ENCODE results near the gene FSD1L. TPM values are rescaled to one million over a fixed set of nuclear protein-coding genes. Genes with fewer than 3 reads are reported as not detected.

The FSD1L gene
- total RNA-seq, 2 experiments from 2014 or later: 0.38 to 0.56 TPM

DNA sequence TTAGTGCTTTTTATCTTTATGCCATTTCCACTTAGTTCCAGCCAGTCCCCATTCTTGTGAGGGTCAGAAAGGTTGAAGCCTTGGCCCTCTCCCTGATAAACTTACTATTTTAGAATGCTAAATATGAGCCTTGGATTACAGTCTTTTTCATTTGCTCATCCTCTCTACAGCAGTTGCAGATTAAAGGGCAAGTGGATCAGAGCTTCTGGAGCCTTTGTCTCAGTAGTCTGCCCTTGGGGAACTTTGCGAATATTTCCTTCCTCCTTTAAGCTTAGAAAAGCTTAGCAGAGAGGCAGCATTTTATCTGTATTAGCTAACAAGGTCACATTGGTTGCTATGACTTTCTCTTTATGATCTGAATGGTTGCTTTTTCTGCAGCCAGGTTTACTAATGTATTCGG, 11.5 kb downstream of the FSD1L start:
- DNase-seq (no peak), ATAC-seq (ENCODE audit: poor library complexity) (no peak)
- Mint-ChIP-seq H3K27me3 (no peaks in the 10 kb centered on the region), H3K4me1 (ENCODE audit: low read depth) (no peaks in the 10 kb centered on the region), H3K36me3 (ENCODE audit: low read depth) (no peaks in the 10 kb centered on the region), H3K27ac (no peak overlapping the region), H3K4me3 (no peak overlapping the region), H3K9me3 (no peaks in the 10 kb centered on the region)
- no peak overlapping the region for H3K27ac ChIP-seq (ENCODE audit: low read depth in 1 of 2, low read length in 2 of 2)
- no peaks in the 10 kb centered on the region for H3K27me3 ChIP-seq (ENCODE audit: control insufficient read depth in 1 of 2, insufficient read depth in 2 of 2, low read length in 2 of 2)
- TF ChIP-seq CTCF (IDR thresholded peaks at IDR 0.05): no peak
- no peaks in the 10 kb centered on the region for H3K4me1 ChIP-seq (ENCODE audit: insufficient read depth, low read length)
- no peaks in the 10 kb centered on the region for H3K36me3 ChIP-seq (ENCODE audit: insufficient read depth, low read length)
- peaks cover 0 to 10% of the 10 kb centered on the region in 2 experiments for H3K9me3 ChIP-seq (ENCODE audit: control insufficient read depth in 1 of 2, insufficient read depth in 1 of 2, low read length in 2 of 2)
- H3K4me3 ChIP-seq (ENCODE audit: low read length): no peak overlapping the region
- intact Hi-C loops (cut with DNase I, micrococcal nuclease): no loop called here
- ChIA-PET CTCF (no interaction called here), POLR2A (no interaction called here)

- no peaks in the 10 kb centered on the region for H3K9me3 Mint-ChIP-seq
- Histone ChIP-seq H3K4me1 (ENCODE audit: insufficient read depth, low read length) (no peaks in the 10 kb centered on the region), H3K27ac (ENCODE audit: low read depth in 1 of 2, low read length in 2 of 2) (no peak overlapping the region), H3K36me3 (ENCODE audit: insufficient read depth, low read length) (no peaks in the 10 kb centered on the region), H3K27me3 (ENCODE audit: control insufficient read depth in 1 of 2, insufficient read depth in 2 of 2, low read length in 2 of 2) (no peaks in the 10 kb centered on the region), H3K9me3 (ENCODE audit: control insufficient read depth in 1 of 2, insufficient read depth in 1 of 2, low read length in 2 of 2) (no peaks in the 10 kb centered on the region), H3K4me3 (ENCODE audit: low read length) (no peak overlapping the region)
- H3K27me3 Mint-ChIP-seq: no peaks in the 10 kb centered on the region
- no peaks in the 10 kb centered on the region for H3K4me1 Mint-ChIP-seq (ENCODE audit: low read depth)
- no peak for DNase-seq
- no peak for TF ChIP-seq CTCF (IDR thresholded peaks at IDR 0.05)
- ChIA-PET CTCF (no interaction called here), POLR2A (no interaction called here)
- no peak for ATAC-seq (ENCODE audit: poor library complexity)
- H3K4me3 Mint-ChIP-seq: no peak overlapping the region
- no peaks in the 10 kb centered on the region for H3K36me3 Mint-ChIP-seq (ENCODE audit: low read depth)
- H3K27ac Mint-ChIP-seq: no peak overlapping the region
- intact Hi-C loops (cut with DNase I, micrococcal nuclease): loop anchor here in 1 of 2 experiments (5.0 kb wide), 1 partner anchor 1360 kb away; no protein-coding TSS in a partner anchor
Observed at GRCh38 chr9:105466898-105467455, 19.1 kb downstream of the FSD1L start.

- no peak for ATAC-seq (ENCODE audit: poor library complexity)
Observed at GRCh38 chr9:105468875-105469274, 21.0 kb downstream of the FSD1L start.

More at GRCh38 chr9:105468875-105469274, 21.0 kb downstream of the FSD1L start:
- Histone ChIP-seq H3K4me1 (ENCODE audit: insufficient read depth, low read length) (no peaks in the 10 kb centered on the region), H3K9me3 (ENCODE audit: control insufficient read depth in 1 of 2, insufficient read depth in 1 of 2, low read length in 2 of 2) (no peaks in the 10 kb centered on the region), H3K27ac (ENCODE audit: low read depth in 1 of 2, low read length in 2 of 2) (no peak overlapping the region), H3K36me3 (ENCODE audit: insufficient read depth, low read length) (no peaks in the 10 kb centered on the region), H3K4me3 (ENCODE audit: low read length) (no peak overlapping the region), H3K27me3 (ENCODE audit: control insufficient read depth in 1 of 2, insufficient read depth in 2 of 2, low read length in 2 of 2) (no peaks in the 10 kb centered on the region)
- Mint-ChIP-seq H3K27me3 (no peaks in the 10 kb centered on the region), H3K4me1 (ENCODE audit: low read depth) (no peaks in the 10 kb centered on the region), H3K36me3 (ENCODE audit: low read depth) (no peaks in the 10 kb centered on the region), H3K9me3 (no peaks in the 10 kb centered on the region), H3K4me3 (no peak overlapping the region), H3K27ac (no peak overlapping the region)
- no peak for TF ChIP-seq CTCF (IDR thresholded peaks at IDR 0.05)
- no peak for DNase-seq
- ChIA-PET POLR2A (no interaction called here), CTCF (no interaction called here)
- intact Hi-C loops (cut with DNase I, micrococcal nuclease): loop anchor here in 1 of 2 experiments (5.0 kb wide), 1 partner anchor 1362 kb away; no protein-coding TSS in a partner anchor

Data from CD4-positive, alpha-beta T cell (primary cell).